HL-60 (cell line): Measurements from ENCODE around the gene COL16A1.

ENCODE experiments used
- DNase-seq, 2 experiments: peaks; one replicate each; pipeline ENCODE4 v3.0.0-alpha.2; 2010 to 2020; ENCODE audit warnings: low read depth in 1 of 2, low spot score in 1 of 2
- H3K27ac ChIP-seq: fragments of 250-450 bp; sonication (Bioruptor Pico); replicated peaks from 2 replicates; pipeline ENCODE4 v1.5.1; 2020; ENCODE audit warnings: mild to moderate bottlenecking, moderate library complexity
- H3K27me3 ChIP-seq: fragments of 250-450 bp; sonication (Bioruptor Pico); 2 replicates; pipeline ENCODE4 v1.5.1; 2021; ENCODE audit warnings: mild to moderate bottlenecking, moderate library complexity; ENCODE audit not compliant: insufficient read depth, poor library complexity, severe bottlenecking
- H3K4me3 ChIP-seq: replicated peaks from 2 replicates; pipeline ENCODE4 v1.5.1; 2011; ENCODE audit warnings: mild to moderate bottlenecking, control low read depth, low read length; ENCODE audit not compliant: insufficient read depth
- CTCF ChIP-seq: IDR thresholded peaks from one replicate; pipeline ENCODE4 v1.5.1; 2011; ENCODE audit warnings: low read length, control low read depth, inconsistent platforms; ENCODE audit not compliant: insufficient read depth
- GABPA ChIP-seq: IDR thresholded peaks from 2 replicates; pipeline ENCODE4 v1.6.1; 2012; ENCODE audit warnings: low read depth
- POLR2AphosphoS5 ChIP-seq: IDR thresholded peaks from 2 replicates; pipeline ENCODE4 v1.6.1; 2012; ENCODE audit warnings: low read depth
- REST ChIP-seq: IDR thresholded peaks from 2 replicates; pipeline ENCODE4 v1.6.1; 2012; ENCODE audit warnings: low read depth; ENCODE audit not compliant: insufficient replicate concordance
- SPI1 ChIP-seq: IDR thresholded peaks from 2 replicates; pipeline ENCODE4 v1.6.1; 2012; ENCODE audit warnings: low read depth, mild to moderate bottlenecking, borderline replicate concordance

Gene COL16A1

GRCh38 chr1:31702836-31703404 is 897 bp downstream of the COL16A1 start:
- TF ChIP-seq CTCF (no peak), REST (no peak), SPI1 (no peak), POLR2AphosphoS5 (no peak), GABPA (no peak)
- Histone ChIP-seq H3K4me3 (no peak overlapping the region), H3K27ac (no peak overlapping the region), H3K27me3 (peaks cover 30% of the 10 kb centered on the region)
- DNase-seq, result no peak

GRCh38 chr1:31701091-31701736 is 2.6 kb downstream of the COL16A1 start:
- H3K27me3 ChIP-seq, result peaks cover 33% of the 10 kb centered on the region
- no peak overlapping the region for H3K27ac ChIP-seq
- no peak for TF ChIP-seq POLR2AphosphoS5
- no peak for TF ChIP-seq CTCF
- no peak for TF ChIP-seq GABPA
- TF ChIP-seq SPI1, result no peak
- no peak for TF ChIP-seq REST
- H3K4me3 ChIP-seq, result no peak overlapping the region
- DNase-seq, result peak; percentile 50 to 80

DNA sequence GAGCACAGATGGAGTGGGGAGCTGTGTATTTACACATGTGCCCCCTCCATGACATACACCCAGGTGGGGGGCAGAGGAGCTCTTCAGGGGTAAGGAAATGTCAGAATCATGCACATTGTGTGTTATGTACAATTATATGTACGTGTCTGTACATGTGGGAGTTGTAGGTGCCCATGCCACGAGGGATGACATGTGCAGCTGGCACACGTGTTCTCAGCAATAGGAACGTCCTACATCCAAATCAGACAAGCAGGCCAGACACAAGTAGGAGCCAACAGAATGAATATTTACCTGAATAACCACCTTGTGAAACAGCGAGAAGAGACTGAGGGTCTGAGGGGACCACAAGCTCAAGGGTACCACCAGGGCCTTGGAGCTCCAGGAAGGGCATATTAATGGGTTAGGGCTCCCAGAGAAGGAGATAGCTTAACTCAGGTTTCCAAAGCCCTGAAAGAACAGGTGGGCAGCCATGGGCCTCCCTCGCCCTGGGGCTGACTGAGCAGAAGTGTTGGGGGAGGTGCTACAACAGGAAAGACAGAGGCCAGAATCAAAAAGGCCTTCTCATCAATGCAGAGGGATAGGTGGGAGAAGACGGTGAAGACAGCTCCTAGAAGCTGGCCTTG is 3.2 kb downstream of the COL16A1 start:
- Histone ChIP-seq H3K4me3 (no peak overlapping the region), H3K27me3 (peaks cover 30% of the 10 kb centered on the region), H3K27ac (no peak overlapping the region)
- DNase-seq, result no peak
- no peak for TF ChIP-seq GABPA
- no peak for TF ChIP-seq CTCF
